SK-N-SH (cell line): ENCODE results near the gene MACROD2. TPM values are rescaled to one million over a fixed set of nuclear protein-coding genes. Genes with fewer than 3 reads are reported as not detected.

Source experiments
- CTCF ChIA-PET: fragments of 300-600, 350-600 bp; formaldehyde crosslinking; extraction: SDS; loops from one replicate; lab custom pipeline; 2021; lab: Yijun Ruan, JAX
- POLR2A ChIA-PET: fragments of 350-600 bp; sonication (Branson Sonifier 250); formaldehyde crosslinking; extraction: SDS; loops from one replicate; lab custom pipeline; 2020; ENCODE audit warnings: antibody characterized with exemption, inconsistent platforms; lab: Yijun Ruan, JAX
- DNase-seq: peaks from one replicate; pipeline ENCODE4 v3.0.0; 2012
- H2AFZ ChIP-seq: fragments of 200-600 bp; sonication (generic); 2 replicates; pipeline ENCODE4 v1.8.1; 2016; ENCODE audit warnings: antibody characterized with exemption, mild to moderate bottlenecking, low read depth
- H3F3A ChIP-seq: fragments of 200-600 bp; sonication (generic); replicated peaks from 2 replicates; pipeline ENCODE3; 2016; ENCODE audit warnings: antibody characterized with exemption, mild to moderate bottlenecking; ENCODE audit not compliant: insufficient read depth
- H3K27ac ChIP-seq, 2 experiments: fragments of 200-500 bp in 1 of 2; fragments of 200-600 bp in 1 of 2; sonication (Bioruptor generic) in 1 of 2; sonication (generic), shearing (Covaris generic) in 1 of 2; 2 replicates each; pipeline versions ENCODE4 v1.5.1 to v1.6.1; 2014 to 2016; ENCODE audit warnings: low read depth in 2 of 2, inconsistent platforms in 1 of 2, low read length in 1 of 2, mild to moderate bottlenecking in 1 of 2, mixed read lengths in 1 of 2
- H3K27me3 ChIP-seq: fragments of 200-600 bp; sonication (generic), shearing (Covaris generic); 2 replicates; pipeline ENCODE4 v1.6.1; 2016; ENCODE audit warnings: mixed run types; ENCODE audit not compliant: insufficient read depth
- H3K36me3 ChIP-seq, 2 experiments: fragments of 200-500 bp in 1 of 2; fragments of 200-600 bp in 1 of 2; sonication (Bioruptor generic) in 1 of 2; sonication (generic) in 1 of 2; replicated peaks in 1 of 2; 2 replicates each; pipeline versions ENCODE3 to v1.5.1; 2014 to 2016; ENCODE audit warnings: low read length in 1 of 2, mild to moderate bottlenecking in 1 of 2; ENCODE audit not compliant: insufficient read depth in 2 of 2, control insufficient read depth in 1 of 2
- H3K4me1 ChIP-seq, 2 experiments: fragments of 200-500 bp in 1 of 2; fragments of 200-600 bp in 1 of 2; sonication (Bioruptor generic) in 1 of 2; sonication (generic), shearing (Covaris generic) in 1 of 2; 2 replicates each; pipeline versions ENCODE4 v1.5.1 to v1.6.1; 2014 to 2016; ENCODE audit warnings: low read depth in 1 of 2, low read length in 1 of 2, mixed run types in 1 of 2; ENCODE audit not compliant: insufficient read depth in 2 of 2, control insufficient read depth in 1 of 2
- H3K4me2 ChIP-seq: fragments of 200-600 bp; sonication (generic), shearing (Covaris generic); 2 replicates; pipeline ENCODE4 v1.6.1; 2017; ENCODE audit warnings: mixed run types
- H3K4me3 ChIP-seq, 2 experiments: fragments of 200-500 bp in 1 of 2; fragments of 200-600 bp in 1 of 2; sonication (Bioruptor generic) in 1 of 2; sonication (generic), shearing (Covaris generic) in 1 of 2; 2 replicates each; pipeline versions ENCODE4 v1.5.1 to v1.8.1; 2014 to 2016; ENCODE audit warnings: low read depth in 2 of 2, inconsistent platforms in 1 of 2, low read length in 1 of 2, mild to moderate bottlenecking in 1 of 2, mixed read lengths in 1 of 2, moderate library complexity in 1 of 2
- H3K79me2 ChIP-seq: fragments of 200-600 bp; sonication (generic); 2 replicates; pipeline ENCODE4 v1.8.1; 2017; ENCODE audit warnings: mild to moderate bottlenecking; ENCODE audit not compliant: insufficient read depth
- H3K9ac ChIP-seq: fragments of 200-600 bp; sonication (generic); 2 replicates; pipeline ENCODE4 v1.6.1; 2017; ENCODE audit warnings: mixed run types
- H3K9me2 ChIP-seq: fragments of 200-600 bp; sonication (generic); 2 replicates; pipeline ENCODE4 v1.6.1; 2017; ENCODE audit warnings: mixed run types
- H3K9me3 ChIP-seq: fragments of 200-600 bp; sonication (generic); 2 replicates; pipeline ENCODE4 v1.6.1; 2017; ENCODE audit warnings: mixed run types, mild to moderate bottlenecking, moderate library complexity
- H4K20me1 ChIP-seq: fragments of 200-600 bp; sonication (generic); 2 replicates; pipeline ENCODE4 v1.6.1; 2017; ENCODE audit warnings: mild to moderate bottlenecking, mixed run types; ENCODE audit not compliant: insufficient read depth
- CTCF ChIP-seq: fragments of 200-600 bp; sonication (generic); IDR thresholded peaks from 2 replicates; pipeline ENCODE4 v1.6.1; 2017; ENCODE audit warnings: antibody characterized with exemption, mild to moderate bottlenecking, moderate library complexity
- EZH2phosphoT487 ChIP-seq: fragments of 200-600 bp; sonication (generic); IDR thresholded peaks from 2 replicates; pipeline ENCODE4 v1.6.1; 2017; ENCODE audit warnings: low read depth, mixed run types, mild to moderate bottlenecking, antibody characterized with exemption, moderate library complexity, borderline replicate concordance
- GABPA ChIP-seq: IDR thresholded peaks from 2 replicates; pipeline ENCODE4 v1.4.0; 2012; ENCODE audit warnings: low read depth, mild to moderate bottlenecking
- GATA2 ChIP-seq: sonication (generic); formaldehyde crosslinking; IDR thresholded peaks from 2 replicates; pipeline ENCODE4 v1.5.0; 2020; ENCODE audit warnings: mild to moderate bottlenecking, missing genetic modification reagents
- MAX ChIP-seq: IDR thresholded peaks from 2 replicates; pipeline ENCODE4 v1.4.0; 2012; ENCODE audit warnings: low read depth
- MEF2A ChIP-seq: IDR thresholded peaks from 2 replicates; pipeline ENCODE4 v1.4.0; 2012; ENCODE audit warnings: low read depth, borderline replicate concordance
- NFIC ChIP-seq: IDR thresholded peaks from 2 replicates; pipeline ENCODE4 v1.4.0; 2012; ENCODE audit warnings: borderline replicate concordance
- NRF1 ChIP-seq: IDR thresholded peaks from 2 replicates; pipeline ENCODE4 v1.6.1; 2012; ENCODE audit warnings: low read depth, mild to moderate bottlenecking, low read length
- PBX3 ChIP-seq: IDR thresholded peaks from 2 replicates; pipeline ENCODE4; 2012
- POLR2AphosphoS5 ChIP-seq: IDR thresholded peaks from 2 replicates; pipeline ENCODE4 v1.6.1; 2012; ENCODE audit warnings: low read depth, low read length
- RCOR1 ChIP-seq: fragments of 150-350 bp; IDR thresholded peaks from 2 replicates; pipeline ENCODE4 v1.6.1; 2017; ENCODE audit warnings: antibody characterized with exemption, low read length
- RXRA ChIP-seq: IDR thresholded peaks from 2 replicates; pipeline ENCODE4 v1.4.0; 2012; ENCODE audit warnings: low read depth, mild to moderate bottlenecking, borderline replicate concordance
- SIN3A ChIP-seq: IDR thresholded peaks from 2 replicates; pipeline ENCODE4 v1.6.1; 2012; ENCODE audit warnings: low read depth, mild to moderate bottlenecking, low read length, moderate library complexity, borderline replicate concordance
- TCF12 ChIP-seq: IDR thresholded peaks from 2 replicates; pipeline ENCODE4 v1.4.0; 2012
- TEAD4 ChIP-seq: IDR thresholded peaks from 2 replicates; pipeline ENCODE4 v1.4.0; 2012; ENCODE audit warnings: mild to moderate bottlenecking, borderline replicate concordance; ENCODE audit not compliant: insufficient read depth
- USF1 ChIP-seq: IDR thresholded peaks from 2 replicates; pipeline ENCODE4 v1.4.0; 2012; ENCODE audit warnings: low read depth, borderline replicate concordance
- ZBTB33 ChIP-seq: IDR thresholded peaks from 2 replicates; pipeline ENCODE4 v1.4.0; 2012; ENCODE audit warnings: low read depth, borderline replicate concordance
- WGBS: methylation state at CpG from one replicate; pipeline ENCODE4 v1.1.6; 2017; ENCODE audit warnings: low lambda C conversion rate; 5-methylcytosine and 5-hydroxymethylcytosine counted together
- polyA plus RNA-seq, 3 experiments: library from polyadenylated mRNA; depleted of rRNA; stranded (reverse); fragments of >200 nt; gene quantifications; 2 replicates each; pipeline ENCODE4 v1.2.3, GENCODE V29; 2012

The MACROD2 gene
- polyA plus RNA-seq, 1 of the 3 experiments (the other 2 are of a cell fraction): 0.33 TPM

- Histone ChIP-seq H3K4me1 (no peaks in the 10 kb centered on the region), H3K27ac (no peak overlapping the region), H3K36me3 (no peaks in the 10 kb centered on the region), H3F3A (no peaks in the 10 kb centered on the region), H3K27me3 (no peaks in the 10 kb centered on the region), H3K4me3 (no peak overlapping the region), H3K4me2 (no peak overlapping the region), H3K9me2 (no peaks in the 10 kb centered on the region), H3K9ac (no peak overlapping the region), H4K20me1 (no peaks in the 10 kb centered on the region), H3K79me2 (no peaks in the 10 kb centered on the region), H3K9me3 (no peaks in the 10 kb centered on the region), H2AFZ (no peak overlapping the region)
- CTCF ChIA-PET: no interaction called here
- 14% methylated on average over 2 of the region's 2 CpGs for WGBS
- TF ChIP-seq TCF12 (no peak), CTCF (no peak), RCOR1 (no peak), NRF1 (no peak), SIN3A (no peak)
- POLR2A ChIA-PET: no interaction called here
- DNase-seq: no peak
Observed at GRCh38 chr20:14126856-14127255, 131.5 kb downstream of the MACROD2 start.

GRCh38 chr20:14127514-14128223 is 132.4 kb downstream of the MACROD2 start:
- Histone ChIP-seq H3K36me3 (no peaks in the 10 kb centered on the region), H3K4me1 (no peaks in the 10 kb centered on the region), H3F3A (no peaks in the 10 kb centered on the region), H3K4me2 (no peak overlapping the region), H3K79me2 (no peaks in the 10 kb centered on the region), H3K9me3 (no peaks in the 10 kb centered on the region), H3K9ac (no peak overlapping the region), H4K20me1 (no peaks in the 10 kb centered on the region), H3K9me2 (no peaks in the 10 kb centered on the region), H3K27ac (no peak overlapping the region), H3K4me3 (no peak overlapping the region), H2AFZ (no peak overlapping the region), H3K27me3 (no peaks in the 10 kb centered on the region)
- TF ChIP-seq EZH2phosphoT487 (no peak), MAX (no peak), GABPA (no peak), RCOR1 (no peak), PBX3 (no peak), MEF2A (no peak), CTCF (no peak), RXRA (no peak), USF1 (no peak), NFIC (no peak), TEAD4 (no peak), POLR2AphosphoS5 (no peak), NRF1 (no peak), ZBTB33 (no peak), GATA2 (CRISPR knock-in tag) (no peak)
- WGBS: 6% methylated on average over 2 of the region's 2 CpGs
- POLR2A ChIA-PET: no interaction called here
- no peak for DNase-seq
- CTCF ChIA-PET: no interaction called here
